SH-SY5Y (cell line): ENCODE results near the gene RECK.

ENCODE experiments used
- GATA2 ChIP-seq: IDR thresholded peaks from 2 replicates; pipeline ENCODE4 v1.6.1; 2011; ENCODE audit warnings: mild to moderate bottlenecking, low read depth, low read length
- GATA3 ChIP-seq: IDR thresholded peaks from 2 replicates; pipeline ENCODE4 v1.6.1; 2011; ENCODE audit warnings: low read depth, mild to moderate bottlenecking, low read length, moderate library complexity

DNA sequence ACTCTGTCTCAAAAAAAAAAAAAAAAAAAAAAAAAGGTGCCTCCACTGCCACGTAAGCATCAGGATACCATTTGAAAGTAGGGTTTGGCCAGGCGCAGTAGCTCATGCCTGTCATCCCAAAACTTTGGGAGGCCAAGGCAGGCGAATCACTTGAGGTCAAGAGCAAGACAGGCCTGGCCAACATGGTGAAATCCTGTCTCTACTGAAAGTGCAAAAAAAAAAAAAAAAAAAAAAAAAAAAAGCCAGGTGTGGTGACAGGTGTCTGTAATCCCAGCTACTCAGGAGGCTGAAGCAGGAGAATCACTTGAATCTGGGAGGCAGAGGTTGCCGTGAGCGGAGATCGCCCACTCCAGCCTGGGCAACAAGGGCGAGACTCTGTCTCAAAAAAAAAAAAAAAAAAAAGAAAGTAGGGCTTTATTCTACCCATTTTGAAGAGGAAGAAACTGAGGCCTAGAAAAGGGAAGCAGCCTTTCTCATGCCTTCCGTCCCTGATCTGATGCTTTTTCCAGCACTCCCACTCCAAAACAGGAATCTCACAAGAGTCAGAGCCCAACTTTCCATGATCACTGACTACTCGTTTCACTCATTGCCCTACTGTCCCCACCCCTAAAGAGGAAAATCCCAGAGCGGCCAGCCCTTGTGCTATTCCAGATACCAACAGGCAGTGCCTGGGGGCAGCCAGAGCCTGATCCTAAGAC lies 116.2 kb downstream of the RECK start:
- TF ChIP-seq GATA2 (no peak), GATA3 (no peak)
